ENCODE results near the gene SETD2.

- TF ChIP-seq CTCF (IDR thresholded peaks at IDR 0.05; ENCODE audit: borderline replicate concordance, extremely low read depth, low read length, poor library complexity, severe bottlenecking) (no peak), EZH2 (IDR thresholded peaks at IDR 0.05; ENCODE audit: borderline replicate concordance, low read depth, low read length, severe bottlenecking) (no peak)
Observed at GRCh38 chr3:46985588-46985987, 178.3 kb downstream of the SETD2 start.

Data from DND-41 (cell line).